Liver (tissue), 9 donors: ENCODE results near the gene SLC5A3. TPM values are rescaled to one million over a fixed set of nuclear protein-coding genes. Genes with fewer than 3 reads are reported as not detected.

Experiments
- DNase-seq: peaks from one replicate; pipeline ENCODE4 v3.0.0-alpha.2; 2017; ENCODE audit warnings: low spot score
- H3K27ac ChIP-seq, 2 donors: one replicate each; pipeline ENCODE4 v1.7.0; 2013; ENCODE audit warnings: inconsistent platforms in 2 of 2, low read length in 2 of 2, control low read depth in 1 of 2, low read depth in 1 of 2, mild to moderate bottlenecking in 1 of 2
- H3K27me3 ChIP-seq, 4 donors: one replicate each; pipeline versions ENCODE4 v1.6.1 to v1.7.0; 2013; ENCODE audit warnings: low read length in 3 of 4, inconsistent platforms in 1 of 4, mild to moderate bottlenecking in 1 of 4, moderate library complexity in 1 of 4; ENCODE audit not compliant: control insufficient read depth in 4 of 4, insufficient read depth in 4 of 4
- H3K36me3 ChIP-seq, 4 donors: one replicate each; pipeline versions ENCODE4 v1.6.1 to v1.7.0; 2013; ENCODE audit warnings: low read length in 3 of 4, mild to moderate bottlenecking in 3 of 4, low read depth in 1 of 4, moderate library complexity in 1 of 4; ENCODE audit not compliant: control insufficient read depth in 4 of 4, insufficient read depth in 3 of 4
- H3K4me1 ChIP-seq, 4 donors: one replicate each; pipeline versions ENCODE4 v1.6.1 to v1.7.0; 2013; ENCODE audit warnings: low read length in 3 of 4, mild to moderate bottlenecking in 3 of 4, moderate library complexity in 1 of 4; ENCODE audit not compliant: control insufficient read depth in 4 of 4, insufficient read depth in 4 of 4
- H3K4me3 ChIP-seq, 3 donors: one replicate each; pipeline versions ENCODE4 v1.6.1 to v1.7.0; 2013; ENCODE audit warnings: low read length in 3 of 3, control low read depth in 1 of 3, low read depth in 1 of 3, mild to moderate bottlenecking in 1 of 3
- H3K9ac ChIP-seq, 2 donors: one replicate each; pipeline ENCODE4 v1.7.0; 2013; ENCODE audit warnings: low read length in 2 of 2, mild to moderate bottlenecking in 2 of 2, moderate library complexity in 2 of 2, control low read depth in 1 of 2, low read depth in 1 of 2
- H3K9me3 ChIP-seq, 4 donors: one replicate each; pipeline versions ENCODE4 v1.6.1 to v1.7.0; 2013; ENCODE audit warnings: low read length in 3 of 4; ENCODE audit not compliant: control insufficient read depth in 4 of 4
- ATF3 ChIP-seq: IDR thresholded peaks from 2 replicates; pipeline ENCODE4 v1.6.1; 2016; ENCODE audit warnings: antibody characterized with exemption
- FOXA1 ChIP-seq: IDR thresholded peaks from 2 replicates; pipeline ENCODE4 v1.6.1; 2016; ENCODE audit warnings: antibody characterized with exemption
- FOXA2 ChIP-seq: IDR thresholded peaks from 2 replicates; pipeline ENCODE4 v1.6.1; 2016; ENCODE audit warnings: antibody characterized with exemption
- GABPA ChIP-seq, 2 donors: IDR thresholded peaks in 1 of 2; conservative IDR thresholded peaks in 1 of 2; 2 replicates each; pipeline ENCODE4 v1.6.1; 2016; ENCODE audit warnings: antibody characterized with exemption in 2 of 2, mild to moderate bottlenecking in 1 of 2, moderate library complexity in 1 of 2
- HNF4A ChIP-seq, 2 donors: conservative IDR thresholded peaks; 2 replicates each; pipeline ENCODE4 v1.6.1; 2016; ENCODE audit warnings: antibody characterized with exemption in 2 of 2, mild to moderate bottlenecking in 2 of 2
- HNF4G ChIP-seq: IDR thresholded peaks from 2 replicates; pipeline ENCODE4 v1.6.1; 2016; ENCODE audit warnings: antibody characterized with exemption
- JUND ChIP-seq, 2 donors: IDR thresholded peaks; 2 replicates each; pipeline ENCODE4 v1.6.1; 2016; ENCODE audit warnings: antibody characterized with exemption in 2 of 2
- MAX ChIP-seq: IDR thresholded peaks from 2 replicates; pipeline ENCODE4 v1.6.1; 2016; ENCODE audit warnings: antibody characterized with exemption
- NR2F2 ChIP-seq: IDR thresholded peaks from 2 replicates; pipeline ENCODE4 v1.6.1; 2016; ENCODE audit warnings: antibody characterized with exemption
- RAD21 ChIP-seq, 2 donors: IDR thresholded peaks; 2 replicates each; pipeline ENCODE4 v1.6.1; 2016; ENCODE audit warnings: antibody characterized with exemption in 2 of 2, mild to moderate bottlenecking in 2 of 2
- REST ChIP-seq: IDR thresholded peaks from 2 replicates; pipeline ENCODE4 v1.6.1; 2016; ENCODE audit warnings: antibody characterized with exemption, mild to moderate bottlenecking
- RXRA ChIP-seq, 2 donors: IDR thresholded peaks; 2 replicates each; pipeline ENCODE4 v1.6.1; 2017 to 2018; ENCODE audit warnings: antibody characterized with exemption in 2 of 2, mild to moderate bottlenecking in 1 of 2
- SP1 ChIP-seq: IDR thresholded peaks from 2 replicates; pipeline ENCODE4 v1.6.1; 2018; ENCODE audit warnings: antibody characterized with exemption, mild to moderate bottlenecking
- TAF1 ChIP-seq: conservative IDR thresholded peaks from 2 replicates; pipeline ENCODE4 v1.6.1; 2016; ENCODE audit warnings: antibody characterized with exemption, mild to moderate bottlenecking
- YY1 ChIP-seq: IDR thresholded peaks from 2 replicates; pipeline ENCODE4 v1.6.1; 2016; ENCODE audit warnings: antibody characterized with exemption, mild to moderate bottlenecking
- ZBTB33 ChIP-seq: IDR thresholded peaks from 2 replicates; pipeline ENCODE4 v1.6.1; 2016; ENCODE audit warnings: antibody characterized with exemption
- whole genome bisulfite sequencing: extraction: QIAGEN DNeasy Blood & Tissue Kit; methylation state at CpG from one replicate; pipeline ENCODE4 v1.1.7; 2013; 5-methylcytosine and 5-hydroxymethylcytosine counted together
- polyA plus RNA-seq, 2 donors: library from polyadenylated mRNA; stranded (reverse) in 1 of 2; unstranded in 1 of 2; fragments of 200-250 nt in 1 of 2; fragments of >200 nt in 1 of 2; fragmentation: Nextera tagmentation in 1 of 2; extraction: Ambion mirVana in 1 of 2; gene quantifications; one replicate each; pipeline versions ENCODE4 v1.2.1 to v1.2.3, GENCODE V29; 2013 to 2015
- total RNA-seq, 2 donors: library from RNA; depleted of rRNA; stranded (reverse); fragments of >200 nt; gene quantifications; one replicate each; pipeline ENCODE4 v1.2.3, GENCODE V29; 2014
- donor health status: healthy.
- donor health status: healthy.
- donor health status: healthy.
- donor health status: healthy.
- donor health status: healthy.

SLC5A3 gene
- total and polyA plus RNA-seq, 4 donors = 1.5 to 16.6 (median 8.1) TPM

- Histone ChIP-seq H3K27me3 (no peaks in the 10 kb centered on the region), H3K36me3 (peaks cover 0 to 3% (median under 1%) of the 10 kb centered on the region in 4 donors), H3K9ac (no peak overlapping the region), H3K4me3 (no peak overlapping the region), H3K4me1 (peaks cover 0 to 2% (median 0%) of the 10 kb centered on the region in 4 donors), H3K27ac (no peak overlapping the region), H3K9me3 (no peaks in the 10 kb centered on the region)
- DNase-seq = no peak
- 67% methylated on average over 4 of the region's 4 CpGs for WGBS
- TF ChIP-seq RXRA (IDR thresholded peaks at IDR 0.05) = no peak
- TF ChIP-seq FOXA1 = no peak
Observed at GRCh38 chr21:34100790-34101189, 27.4 kb downstream of the SLC5A3 start.

GRCh38 chr21:34105947-34106541 lies 32.7 kb downstream of the SLC5A3 start:
- peaks cover 0 to 2% (median 0%) of the 10 kb centered on the region in 4 donors for H3K36me3 ChIP-seq
- TF ChIP-seq HNF4G (no peak), ZBTB33 (no peak)
- H3K9me3 ChIP-seq = no peaks in the 10 kb centered on the region
- H3K27ac ChIP-seq = no peak overlapping the region
- H3K4me3 ChIP-seq = no peak overlapping the region
- no peaks in the 10 kb centered on the region for H3K27me3 ChIP-seq
- DNase-seq = no peak
- peaks cover 0 to 8% (median under 1%) of the 10 kb centered on the region in 4 donors for H3K4me1 ChIP-seq
- H3K9ac ChIP-seq = no peak overlapping the region

GRCh38 chr21:34107606-34108005 lies 34.2 kb downstream of the SLC5A3 start:
- H3K9me3 ChIP-seq = no peaks in the 10 kb centered on the region
- 91% methylated on average over 1 of the region's 1 CpG for WGBS
- peaks cover 0 to 2% (median 0%) of the 10 kb centered on the region in 4 donors for H3K36me3 ChIP-seq
- H3K27ac ChIP-seq = no peak overlapping the region
- DNase-seq = no peak
- H3K9ac ChIP-seq = no peak overlapping the region
- peaks cover 0 to 8% (median 0%) of the 10 kb centered on the region in 4 donors for H3K4me1 ChIP-seq
- TF ChIP-seq ZBTB33 = no peak
- no peaks in the 10 kb centered on the region for H3K27me3 ChIP-seq
- H3K4me3 ChIP-seq = no peak overlapping the region

- Histone ChIP-seq H3K9me3 (no peaks in the 10 kb centered on the region), H3K9ac (no peak overlapping the region), H3K4me1 (peaks cover 0 to 18% (median 7%) of the 10 kb centered on the region in 4 donors), H3K36me3 (no peaks in the 10 kb centered on the region), H3K27ac (no peak overlapping the region), H3K4me3 (no peak overlapping the region), H3K27me3 (no peaks in the 10 kb centered on the region)
- WGBS = 96% methylated on average over 7 of the region's 7 CpGs
- DNase-seq = no peak
- TF ChIP-seq RXRA (IDR thresholded peaks at IDR 0.05) (no peak), FOXA1 (no peak), ATF3 (no peak), FOXA2 (no peak), SP1 (no peak), GABPA (IDR thresholded peaks at IDR 0.05 in 1 of 2, conservative IDR thresholded peaks at IDR 0.05 in 1 of 2) (no peak), MAX (no peak), HNF4G (no peak), TAF1 (no peak), RAD21 (IDR thresholded peaks at IDR 0.05) (no peak), NR2F2 (no peak), REST (no peak), YY1 (no peak), HNF4A (conservative IDR thresholded peaks at IDR 0.05) (no peak), JUND (IDR thresholded peaks at IDR 0.05) (no peak)
Observed at GRCh38 chr21:34109075-34109474, 35.7 kb downstream of the SLC5A3 start.
